Panc1 (cell line): ENCODE results near the gene MAL. TPM values are rescaled to one million over a fixed set of nuclear protein-coding genes. Genes with fewer than 3 reads are reported as not detected.

Source experiments
- ATAC-seq: fragments of 200-7000 bp; cut with Tn5 transposase; 2 replicates; pipeline ENCODE4 v1.9.1; 2020; ENCODE audit warnings: mild to moderate bottlenecking, moderate library complexity
- BruUV-seq: library from RNA; stranded (reverse); fragments of 400-500 nt; replicated peaks from 2 replicates; lab custom pipeline; 2021; lab: Mats Ljungman, UMichigan
- CTCF ChIA-PET: fragments of 300-600 bp; sonication (Branson Sonifier 250); formaldehyde crosslinking; loops from one replicate; lab custom pipeline; 2022; ENCODE audit warnings: antibody characterized with exemption; lab: Charles Lee
- POLR2A ChIA-PET: fragments of 300-600 bp; sonication (Branson Sonifier 250); formaldehyde crosslinking; loops from one replicate; lab custom pipeline; 2022; ENCODE audit warnings: antibody characterized with exemption; lab: Charles Lee
- DNase-seq: peaks from one replicate; pipeline ENCODE4 v3.0.0-alpha.2; 2010; ENCODE audit warnings: low read depth, low spot score
- H3K27ac ChIP-seq: 2 replicates; pipeline ENCODE4 v1.5.1; 2011; ENCODE audit warnings: mild to moderate bottlenecking, low read length, inconsistent platforms
- H3K27me3 ChIP-seq: fragments of 200-500 bp; sonication (Bioruptor generic); 2 replicates; pipeline ENCODE4 v1.6.0; 2014; ENCODE audit warnings: low read length, inconsistent platforms; ENCODE audit not compliant: control insufficient read depth, insufficient read depth
- H3K36me3 ChIP-seq: fragments of 200-500 bp; sonication (Bioruptor generic); 2 replicates; pipeline ENCODE4 v1.5.1; 2014; ENCODE audit warnings: inconsistent platforms, mild to moderate bottlenecking, low read length, moderate library complexity; ENCODE audit not compliant: control insufficient read depth, insufficient read depth
- H3K4me1 ChIP-seq: 2 replicates; pipeline ENCODE4 v1.5.1; 2011; ENCODE audit warnings: inconsistent platforms, mild to moderate bottlenecking, low read length, moderate library complexity; ENCODE audit not compliant: control insufficient read depth, insufficient read depth
- H3K4me3 ChIP-seq, 2 experiments: 2 replicates each; pipeline ENCODE4 v1.5.1; 2011 to 2012; ENCODE audit warnings: low read depth in 2 of 2, low read length in 2 of 2, mild to moderate bottlenecking in 2 of 2, inconsistent platforms in 1 of 2, moderate library complexity in 1 of 2
- H3K9me3 ChIP-seq: fragments of 200-500 bp; sonication (Bioruptor generic); 2 replicates; pipeline ENCODE4 v1.5.1; 2014; ENCODE audit warnings: low read depth, mild to moderate bottlenecking, inconsistent platforms, low read length, moderate library complexity; ENCODE audit not compliant: control insufficient read depth, insufficient read depth
- CTCF ChIP-seq: fragments of 450-650 bp; IDR thresholded peaks from 2 replicates; pipeline ENCODE4 v1.5.1; 2017; ENCODE audit warnings: mild to moderate bottlenecking
- POLR2AphosphoS5 ChIP-seq: IDR thresholded peaks from 2 replicates; pipeline ENCODE4 v1.6.1; 2012; ENCODE audit warnings: mild to moderate bottlenecking, low read depth, low read length, moderate library complexity
- SIN3A ChIP-seq: IDR thresholded peaks from 2 replicates; pipeline ENCODE4 v1.6.1; 2012; ENCODE audit warnings: low read depth, mild to moderate bottlenecking, low read length, moderate library complexity, borderline replicate concordance; ENCODE audit not compliant: insufficient read depth
- TCF7L2 ChIP-seq: IDR thresholded peaks from 2 replicates; pipeline ENCODE4 v1.6.1; 2011; ENCODE audit warnings: mild to moderate bottlenecking, low read depth, low read length, inconsistent platforms
- in situ Hi-C: cut with HindIII; loops from 2 replicates; pipeline ENCODE4 v1.10.0; 2016; ENCODE audit warnings: low sequenced_read_pairs, low pct_unique_long_range_greater_than_20kb
- intact Hi-C: fragments of 100-400 bp; cut with micrococcal nuclease; formaldehyde crosslinking; loops from one replicate; pipeline ENCODE4 v1.10.0; 2022; ENCODE audit not compliant: unreplicated experiment
- total RNA-seq: library from RNA; stranded (reverse); gene quantifications from one replicate; pipeline ENCODE4 v1.2.1, GENCODE V29; 2021; ENCODE audit not compliant: unreplicated experiment
- TF ChIP-seq, protein P1 (sequence below), 2 experiments: IDR thresholded peaks; 2 replicates each; pipeline ENCODE4 v1.6.1; 2011 to 2012; ENCODE audit warnings: low read depth in 2 of 2, control low read depth in 1 of 2, low read length in 1 of 2, mild to moderate bottlenecking in 1 of 2, moderate library complexity in 1 of 2; ENCODE audit not compliant: insufficient read depth in 1 of 2

MAL gene
- total RNA-seq, 1 experiment from 2014 or later, result 1.3 TPM

- Histone ChIP-seq H3K9me3 (no peaks in the 10 kb centered on the region), H3K4me1 (no peaks in the 10 kb centered on the region), H3K4me3 (no peak overlapping the region), H3K27me3 (no peaks in the 10 kb centered on the region), H3K36me3 (no peaks in the 10 kb centered on the region), H3K27ac (no peak overlapping the region)
- peak; percentile 31; the same call in 1 of the 2 replicates for ATAC-seq
- no peak for DNase-seq
- TF ChIP-seq SIN3A (no peak), POLR2AphosphoS5 (no peak), TCF7L2 (no peak), CTCF (no peak)
- TF ChIP-seq, protein P1, sequence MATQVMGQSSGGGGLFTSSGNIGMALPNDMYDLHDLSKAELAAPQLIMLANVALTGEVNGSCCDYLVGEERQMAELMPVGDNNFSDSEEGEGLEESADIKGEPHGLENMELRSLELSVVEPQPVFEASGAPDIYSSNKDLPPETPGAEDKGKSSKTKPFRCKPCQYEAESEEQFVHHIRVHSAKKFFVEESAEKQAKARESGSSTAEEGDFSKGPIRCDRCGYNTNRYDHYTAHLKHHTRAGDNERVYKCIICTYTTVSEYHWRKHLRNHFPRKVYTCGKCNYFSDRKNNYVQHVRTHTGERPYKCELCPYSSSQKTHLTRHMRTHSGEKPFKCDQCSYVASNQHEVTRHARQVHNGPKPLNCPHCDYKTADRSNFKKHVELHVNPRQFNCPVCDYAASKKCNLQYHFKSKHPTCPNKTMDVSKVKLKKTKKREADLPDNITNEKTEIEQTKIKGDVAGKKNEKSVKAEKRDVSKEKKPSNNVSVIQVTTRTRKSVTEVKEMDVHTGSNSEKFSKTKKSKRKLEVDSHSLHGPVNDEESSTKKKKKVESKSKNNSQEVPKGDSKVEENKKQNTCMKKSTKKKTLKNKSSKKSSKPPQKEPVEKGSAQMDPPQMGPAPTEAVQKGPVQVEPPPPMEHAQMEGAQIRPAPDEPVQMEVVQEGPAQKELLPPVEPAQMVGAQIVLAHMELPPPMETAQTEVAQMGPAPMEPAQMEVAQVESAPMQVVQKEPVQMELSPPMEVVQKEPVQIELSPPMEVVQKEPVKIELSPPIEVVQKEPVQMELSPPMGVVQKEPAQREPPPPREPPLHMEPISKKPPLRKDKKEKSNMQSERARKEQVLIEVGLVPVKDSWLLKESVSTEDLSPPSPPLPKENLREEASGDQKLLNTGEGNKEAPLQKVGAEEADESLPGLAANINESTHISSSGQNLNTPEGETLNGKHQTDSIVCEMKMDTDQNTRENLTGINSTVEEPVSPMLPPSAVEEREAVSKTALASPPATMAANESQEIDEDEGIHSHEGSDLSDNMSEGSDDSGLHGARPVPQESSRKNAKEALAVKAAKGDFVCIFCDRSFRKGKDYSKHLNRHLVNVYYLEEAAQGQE (IDR thresholded peaks at IDR 0.05; ENCODE audit: insufficient read depth in 1 of 2, low read depth in 2 of 2, low read length in 1 of 2), result no peak
- in situ Hi-C loops (no loop called here), intact Hi-C loops (no loop called here)
- POLR2A ChIA-PET, result no interaction called here
- CTCF ChIA-PET, result interaction anchor here (0.6 to 2.1 kb wide), 2 partner anchors 11 to 301 kb away, joined by 5 to 7 read pairs; no protein-coding TSS in a partner anchor
- no TSS peak for BruUV-seq
Observed at GRCh38 chr2:95042472-95043271, 17.2 kb downstream of the MAL start.

DNA sequence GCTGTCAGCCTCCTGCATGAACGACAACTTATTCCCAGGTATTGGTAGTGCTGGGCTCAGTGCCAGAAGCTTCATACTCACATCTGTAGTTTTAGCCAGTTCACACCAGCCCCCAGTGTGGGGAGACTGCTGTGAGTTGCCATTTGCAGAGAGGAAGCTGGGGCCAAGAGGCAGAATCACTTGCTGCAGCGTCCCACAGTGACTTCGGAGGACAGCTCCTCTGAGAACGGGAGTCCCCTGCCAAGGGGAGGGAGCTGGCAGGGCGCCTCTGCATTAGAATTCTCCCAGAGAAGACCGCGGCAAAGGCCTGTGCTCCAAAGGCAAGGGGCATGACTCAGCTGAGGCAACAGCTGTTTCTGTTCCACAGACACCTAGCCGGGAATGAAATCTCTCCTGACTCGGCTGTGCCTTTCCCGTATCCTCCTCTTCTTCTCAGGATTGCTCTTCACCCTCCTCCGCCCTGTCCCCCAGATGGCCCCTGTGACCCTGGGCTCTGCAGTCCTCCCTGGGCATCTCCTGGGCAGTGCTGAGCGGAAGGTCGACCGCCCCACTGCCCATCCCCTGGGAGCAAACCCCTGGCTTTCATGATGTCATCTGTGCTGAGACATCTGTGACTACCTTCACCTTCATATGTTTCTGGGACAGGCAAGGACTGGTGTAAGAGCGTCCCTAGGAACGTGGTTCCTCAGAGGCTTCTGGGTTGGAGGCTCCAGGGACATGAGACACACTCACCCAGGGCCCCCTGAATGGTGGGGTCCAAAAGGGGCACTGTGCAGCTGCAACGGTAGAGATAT lies 18.0 kb downstream of the MAL start:
- intact Hi-C loops (no loop called here), in situ Hi-C loops (no loop called here)
- H3K4me1 ChIP-seq, result no peaks in the 10 kb centered on the region
- no peak for TF ChIP-seq POLR2AphosphoS5
- no peak for TF ChIP-seq TCF7L2
- no peak for TF ChIP-seq CTCF
- TF ChIP-seq, protein P1 (IDR thresholded peaks at IDR 0.05; ENCODE audit: insufficient read depth in 1 of 2, low read depth in 2 of 2, low read length in 1 of 2), result no peak
- no peak for TF ChIP-seq SIN3A
- ChIA-PET POLR2A (no interaction called here), CTCF (interaction anchor here (2.1 kb wide), 1 partner anchor 10 kb away, joined by 5 read pairs; no protein-coding TSS in a partner anchor)
- peak; percentile 52; the same call in 1 of the 2 replicates for ATAC-seq
- H3K4me3 ChIP-seq, result no peak overlapping the region
- no peaks in the 10 kb centered on the region for H3K9me3 ChIP-seq
- no peak overlapping the region for H3K27ac ChIP-seq
- H3K27me3 ChIP-seq, result no peaks in the 10 kb centered on the region
- no TSS peak for BruUV-seq
- no peaks in the 10 kb centered on the region for H3K36me3 ChIP-seq
- DNase-seq, result no peak
